Measurements from ENCODE around the gene EHD4. TPM values are rescaled to one million over a fixed set of nuclear protein-coding genes. Genes with fewer than 3 reads are reported as not detected.

Gene EHD4
- total RNA-seq, 4 donors from 2014 or later = 12.8 to 45.2 (median 26.1) TPM

DNA sequence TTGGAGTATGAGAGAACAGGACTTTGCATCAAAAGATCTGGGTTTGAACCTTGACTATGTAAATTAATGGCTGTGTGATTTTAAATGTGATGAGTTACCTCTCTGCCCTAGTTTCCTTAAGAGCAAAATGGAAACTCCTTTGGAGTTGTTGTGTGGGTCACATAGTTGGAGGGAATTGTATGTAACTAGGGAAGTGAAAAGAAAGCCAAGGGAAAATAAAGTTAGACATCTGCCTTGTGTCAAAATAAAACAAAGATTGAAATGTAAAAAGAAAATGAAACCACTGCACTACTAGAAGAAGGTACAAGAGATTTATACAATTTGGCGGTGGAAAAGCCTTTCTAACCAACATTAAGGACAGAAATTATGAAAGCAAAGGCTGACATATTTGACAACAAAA, 1.7 kb upstream of the EHD4 start:
- H3K4me1 ChIP-seq = no peaks in the 10 kb centered on the region
- H3K27me3 ChIP-seq = no peaks in the 10 kb centered on the region
- H3K36me3 ChIP-seq = no peaks in the 10 kb centered on the region
- intact Hi-C loops (cut with DNase I; ENCODE audit: low total_unique reads) = no loop called here
- DNase-seq = no peak
- no peaks in the 10 kb centered on the region for H3K9me3 ChIP-seq
- no peak overlapping the region for H3K4me3 ChIP-seq
- TF ChIP-seq POLR2A (IDR thresholded peaks at IDR 0.05) (no peak), CTCF (IDR thresholded peaks at IDR 0.05) (no peak)
- H3K27ac ChIP-seq = no peak overlapping the region

GRCh38 chr15:41971895-41972252, 483 bp downstream of the EHD4 start:
- Histone ChIP-seq H3K36me3 (no peaks in the 10 kb centered on the region), H3K27ac (peak overlapping the region; percentile 66 to 82), H3K9me3 (no peaks in the 10 kb centered on the region), H3K27me3 (no peaks in the 10 kb centered on the region), H3K4me3 (peak overlapping the region; percentile 40 to 93), H3K4me1 (no peaks in the 10 kb centered on the region)
- no peak for TF ChIP-seq POLR2A (IDR thresholded peaks at IDR 0.05)
- no peak for TF ChIP-seq CTCF (IDR thresholded peaks at IDR 0.05)
- DNase-seq = peak in 1 of 2 donors; percentile 33
- intact Hi-C loops (cut with DNase I; ENCODE audit: low total_unique reads) = no loop called here

- no peaks in the 10 kb centered on the region for H3K9me3 ChIP-seq
- TF ChIP-seq POLR2A (IDR thresholded peaks at IDR 0.05) = peak; percentile 15 to 28
- TF ChIP-seq CTCF (IDR thresholded peaks at IDR 0.05) = peak in 1 of 4 experiments; percentile 15
- no peaks in the 10 kb centered on the region for H3K27me3 ChIP-seq
- peak overlapping the region; percentile 66 to 82 for H3K27ac ChIP-seq
- no peaks in the 10 kb centered on the region for H3K4me1 ChIP-seq
- no peaks in the 10 kb centered on the region for H3K36me3 ChIP-seq
- DNase-seq = peak; percentile 30 to 47
- peak overlapping the region; percentile 40 to 93 for H3K4me3 ChIP-seq
- intact Hi-C loops (cut with DNase I; ENCODE audit: low total_unique reads) = no loop called here
Measured at GRCh38 chr15:41971089-41971894, 1.1 kb downstream of the EHD4 start.

DNA sequence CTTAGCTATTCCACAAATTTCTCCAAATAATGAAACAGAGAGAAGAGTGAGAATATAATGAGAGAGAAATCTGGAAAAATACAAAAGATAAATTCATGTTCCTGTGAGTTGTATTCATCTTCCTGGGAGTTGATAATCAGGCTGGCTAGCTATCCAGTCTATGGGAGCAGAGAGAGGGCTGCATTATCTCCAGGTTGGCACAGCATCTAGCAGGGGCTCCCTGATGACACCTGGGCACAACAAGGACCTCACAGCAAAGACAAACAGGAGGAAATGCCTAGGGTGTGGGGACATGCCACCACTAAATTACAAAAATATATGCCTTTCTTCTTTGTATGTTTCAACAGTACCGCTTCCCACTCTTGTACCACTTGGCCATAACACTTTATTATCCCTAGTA, 1.9 kb downstream of the EHD4 start:
- no peak for DNase-seq
- Histone ChIP-seq H3K27ac (peak overlapping the region in 1 of 2 donors; percentile 66), H3K27me3 (no peaks in the 10 kb centered on the region), H3K4me3 (no peak overlapping the region), H3K9me3 (no peaks in the 10 kb centered on the region), H3K36me3 (no peaks in the 10 kb centered on the region), H3K4me1 (no peaks in the 10 kb centered on the region)
- intact Hi-C loops (cut with DNase I; ENCODE audit: low total_unique reads) = no loop called here
- no peak for TF ChIP-seq CTCF (IDR thresholded peaks at IDR 0.05)

DNA sequence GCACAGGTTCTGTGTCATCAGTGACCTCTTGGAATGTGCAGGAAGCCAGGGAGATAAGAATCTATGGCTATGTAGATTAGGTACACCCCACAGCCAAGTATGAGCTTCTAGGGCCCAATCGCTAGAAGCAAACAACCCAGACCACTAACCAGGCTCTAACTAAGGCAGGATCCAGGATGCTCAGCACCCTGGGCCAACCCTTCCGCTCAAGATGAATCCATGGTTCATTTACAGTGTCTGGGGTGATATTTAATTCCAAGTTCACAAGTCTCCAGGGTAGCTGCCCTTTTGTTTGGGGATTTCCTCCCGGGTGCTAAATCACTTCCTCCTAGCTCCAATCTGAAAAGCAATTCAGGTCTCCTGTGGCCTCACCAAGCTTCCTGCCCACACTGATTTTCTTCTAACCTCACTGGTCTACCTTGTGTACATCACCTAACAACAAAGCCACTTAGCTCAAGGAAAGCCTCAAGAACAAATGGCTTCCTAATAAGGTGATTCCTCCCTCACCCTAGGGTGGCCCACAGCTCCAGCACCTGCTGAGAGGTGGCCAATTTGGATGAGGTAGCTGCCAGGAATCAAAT, 2.4 kb downstream of the EHD4 start:
- intact Hi-C loops (cut with DNase I; ENCODE audit: low total_unique reads) = no loop called here
- H3K27me3 ChIP-seq = no peaks in the 10 kb centered on the region
- H3K4me1 ChIP-seq = no peaks in the 10 kb centered on the region
- H3K9me3 ChIP-seq = no peaks in the 10 kb centered on the region
- H3K4me3 ChIP-seq = no peak overlapping the region
- H3K27ac ChIP-seq = peak overlapping the region in 1 of 2 donors; percentile 66
- no peaks in the 10 kb centered on the region for H3K36me3 ChIP-seq
- TF ChIP-seq CTCF (IDR thresholded peaks at IDR 0.05) = no peak
- TF ChIP-seq POLR2A (IDR thresholded peaks at IDR 0.05) = no peak
- DNase-seq = no peak
